H1 (cell line): ENCODE data around the gene CHCHD6. TPM values are rescaled to one million over a fixed set of nuclear protein-coding genes. Genes with fewer than 3 reads are reported as not detected.

ENCODE experiments used
- ATF2 ChIP-seq: IDR thresholded peaks from 2 replicates; pipeline ENCODE4 v1.6.1; 2012; ENCODE audit warnings: low read length, inconsistent platforms
- CHD2 ChIP-seq: IDR thresholded peaks from 2 replicates; pipeline ENCODE4 v1.6.1; 2012; ENCODE audit warnings: low read length, improper control_type of control experiment
- GABPA ChIP-seq: IDR thresholded peaks from 2 replicates; pipeline ENCODE4 v1.6.1; 2011; ENCODE audit warnings: mild to moderate bottlenecking, low read length, moderate library complexity, borderline replicate concordance; ENCODE audit not compliant: insufficient read depth
- JUND ChIP-seq: IDR thresholded peaks from 2 replicates; pipeline ENCODE4 v1.6.1; 2011; ENCODE audit warnings: mild to moderate bottlenecking, improper control_type of control experiment, low read length
- KDM5A ChIP-seq: fragments of 200-600 bp; IDR thresholded peaks from 2 replicates; pipeline ENCODE4 v1.7.1; 2012; ENCODE audit warnings: mild to moderate bottlenecking, low read length, inconsistent platforms, mixed read lengths
- SIN3A ChIP-seq, 2 experiments: IDR thresholded peaks in 1 of 2; conservative IDR thresholded peaks in 1 of 2; 2 replicates each; pipeline ENCODE4 v1.6.1; 2011 to 2012; ENCODE audit warnings: low read length in 2 of 2, improper control_type of control experiment in 1 of 2, low read depth in 1 of 2, mild to moderate bottlenecking in 1 of 2
- SIRT6 ChIP-seq: IDR thresholded peaks from one replicate; pipeline ENCODE4 v1.7.1; 2012; ENCODE audit warnings: low read length, inconsistent platforms
- SP1 ChIP-seq: IDR thresholded peaks from 2 replicates; pipeline ENCODE4 v1.6.1; 2011; ENCODE audit warnings: low read depth, low read length
- SUZ12 ChIP-seq: fragments of 200-600 bp; sonication (generic); IDR thresholded peaks from 2 replicates; pipeline ENCODE4 v1.6.1; 2012; ENCODE audit warnings: mild to moderate bottlenecking, inconsistent platforms, low read length, moderate library complexity, mixed read lengths
- TCF12 ChIP-seq: IDR thresholded peaks from 2 replicates; pipeline ENCODE4 v1.6.1; 2011; ENCODE audit warnings: low read depth, mild to moderate bottlenecking, low read length
- YY1 ChIP-seq: IDR thresholded peaks from 2 replicates; pipeline ENCODE4 v1.6.1; 2011; ENCODE audit warnings: low read depth, mild to moderate bottlenecking, low read length
- polyA plus RNA-seq, 7 experiments: library from polyadenylated mRNA; depleted of rRNA in 3 of 7; stranded (reverse) in 5 of 7; unstranded in 2 of 7; fragments of >200 nt in 5 of 7; fragments of 200-250 nt in 2 of 7; gene quantifications; 1 replicate in 5 of 7; 2 replicates in 1 of 7; 4 replicates in 1 of 7; pipeline versions ENCODE4 v1.2.1 to v1.2.3, GENCODE V29; 2011 to 2013; ENCODE audit warnings: missing spikeins in 2 of 7, mixed read lengths in 2 of 7
- total RNA-seq: library from RNA; stranded (reverse); fragmentation: NEBNext Ultra II Directional; extraction: Animal tissue kit (Norgen Biotek cat#: 25700); gene quantifications from 2 replicates; pipeline ENCODE4 v1.2.1, GENCODE V29; 2021
- TF ChIP-seq, protein P1 (sequence below): IDR thresholded peaks from 2 replicates; pipeline ENCODE4 v1.6.1; 2011; ENCODE audit warnings: low read length, improper control_type of control experiment
- TF ChIP-seq, protein P2 (sequence below): IDR thresholded peaks from 2 replicates; pipeline ENCODE4 v1.6.1; 2012; ENCODE audit warnings: inconsistent platforms

The CHCHD6 gene
- total and polyA plus RNA-seq, 2 of the 8 experiments (the other 6 are each of a cell fraction or from before 2014, with no cell fraction given) = 32.4 to 37.6 TPM

DNA sequence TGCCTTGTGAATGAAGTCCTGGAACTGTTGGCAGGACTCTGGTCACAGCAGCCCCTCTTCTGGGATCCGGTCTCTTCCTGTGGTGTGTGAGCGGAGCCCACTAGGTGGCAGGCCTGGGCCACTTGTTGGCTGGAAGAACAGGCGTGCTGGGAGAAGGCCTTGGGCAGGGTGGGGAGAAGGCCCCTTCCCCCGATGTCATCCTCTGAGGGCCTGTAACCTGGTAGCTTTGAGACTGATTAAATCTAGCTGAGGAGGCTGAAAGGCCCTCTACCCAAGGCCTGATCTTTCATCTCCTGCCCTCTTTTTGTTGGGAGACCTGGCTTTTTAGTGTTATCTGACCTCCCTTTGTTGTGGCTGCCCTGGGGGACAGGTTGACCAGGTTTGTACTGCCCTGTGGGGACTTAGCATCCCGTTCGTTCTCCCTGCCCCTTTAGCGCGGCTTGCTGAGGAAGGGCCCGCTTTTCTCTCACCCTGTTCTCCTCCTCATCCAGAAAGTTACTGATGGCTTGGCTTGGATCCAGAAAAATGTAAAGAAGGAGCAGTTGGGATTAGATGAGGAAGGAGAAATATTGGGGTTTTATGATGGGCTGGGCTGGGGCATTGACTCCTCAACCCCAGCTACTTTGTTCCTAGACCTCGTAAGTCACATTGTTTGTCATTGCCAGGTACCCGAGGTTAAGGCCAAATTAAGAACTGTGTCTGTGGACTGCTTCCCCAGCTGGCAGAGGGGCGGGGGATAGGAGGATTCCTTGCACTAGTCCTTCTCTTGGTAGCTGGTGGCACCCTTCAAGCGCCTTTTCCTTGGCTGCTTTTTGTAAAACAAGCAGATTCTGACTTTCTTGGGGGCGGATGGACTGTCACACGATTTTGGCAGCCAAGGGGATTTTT lies 48.5 kb downstream of the CHCHD6 start (continued):
- TF ChIP-seq SP1 (0 out of 2 replicates have a peak, but pooled peaks have one; percentile 12), ATF2 (peak; percentile 81), SIRT6 (no peak), GABPA (0 out of 2 replicates have a peak, but pooled peaks have one; percentile 65), KDM5A (0 out of 2 replicates have a peak, but pooled peaks have one; percentile 24), CHD2 (peak; percentile 28; the same call in 1 of the 2 replicates), SIN3A (conservative IDR thresholded peaks at IDR 0.05 in 1 of 2, IDR thresholded peaks at IDR 0.05 in 1 of 2; ENCODE audit: low read depth in 1 of 2, low read length in 2 of 2) (peak in 1 of 2 experiments; percentile 78; a peak in 1 of 4 replicates), SUZ12 (no peak), YY1 (no peak; the same call in 1 of the 2 replicates), TCF12 (no peak), JUND (peak; percentile 49; the same call in 1 of the 2 replicates)
- TF ChIP-seq, protein P1, sequence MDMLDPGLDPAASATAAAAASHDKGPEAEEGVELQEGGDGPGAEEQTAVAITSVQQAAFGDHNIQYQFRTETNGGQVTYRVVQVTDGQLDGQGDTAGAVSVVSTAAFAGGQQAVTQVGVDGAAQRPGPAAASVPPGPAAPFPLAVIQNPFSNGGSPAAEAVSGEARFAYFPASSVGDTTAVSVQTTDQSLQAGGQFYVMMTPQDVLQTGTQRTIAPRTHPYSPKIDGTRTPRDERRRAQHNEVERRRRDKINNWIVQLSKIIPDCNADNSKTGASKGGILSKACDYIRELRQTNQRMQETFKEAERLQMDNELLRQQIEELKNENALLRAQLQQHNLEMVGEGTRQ = 0 out of 2 replicates have a peak, but pooled peaks have one; percentile 7
- TF ChIP-seq, protein P2, sequence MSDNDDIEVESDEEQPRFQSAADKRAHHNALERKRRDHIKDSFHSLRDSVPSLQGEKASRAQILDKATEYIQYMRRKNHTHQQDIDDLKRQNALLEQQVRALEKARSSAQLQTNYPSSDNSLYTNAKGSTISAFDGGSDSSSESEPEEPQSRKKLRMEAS = peak; percentile 67
